SKM-1 treated with dmso at 0.1 percent for 144 hours (cell line): ENCODE measurements around the gene CD200R1L.
A peak's percentile ranks its signal among the peaks of the same experiment; 100 is the strongest.
"Not testable (repeated sequence)": the region's sequence is repeated elsewhere in the genome, so short reads cannot be mapped to it uniquely, and the experiment has no call there.

Source experiments
- DNase-seq: peaks from one replicate; lab custom pipeline; 2025; ENCODE audit not compliant: unreplicated experiment; lab: John Stamatoyannopoulos, UW

The CD200R1L gene

GRCh38 chr3:112846764-112847163 is at the start of gene CD200R1L:
CD200R1L (minus strand) TSS chr3:112846864; CDS start chr3:112829367, 17,497 bp downstream.
- no peak for DNase-seq

- no peak for DNase-seq
These were observed 47.6 kb upstream of the CD200R1L start for GRCh38 chr3:112894258-112894657.

- no peak for DNase-seq
These were observed 42.7 kb upstream of the CD200R1L start for GRCh38 chr3:112889357-112889756.

- DNase-seq, result no peak
These were observed 41.9 kb upstream of the CD200R1L start for GRCh38 chr3:112888381-112889085.

- DNase-seq, result no peak
These were observed 38.1 kb upstream of the CD200R1L start for GRCh38 chr3:112884678-112885290.

- no peak for DNase-seq
These were observed 35.2 kb upstream of the CD200R1L start for GRCh38 chr3:112881891-112882290.

GRCh38 chr3:112875561-112875960 is 28.9 kb upstream of the CD200R1L start:
- DNase-seq, result no peak

- DNase-seq, result no peak
These were observed 28.1 kb upstream of the CD200R1L start for GRCh38 chr3:112874725-112875124.

GRCh38 chr3:112873632-112874031 is 27.0 kb upstream of the CD200R1L start:
- DNase-seq, result no peak

GRCh38 chr3:112871735-112872134 is 25.1 kb upstream of the CD200R1L start:
- no peak for DNase-seq

GRCh38 chr3:112865757-112866156 is 19.1 kb upstream of the CD200R1L start:
- DNase-seq, result no peak

- peak; percentile 11 for DNase-seq
These were observed 14.2 kb upstream of the CD200R1L start for GRCh38 chr3:112860898-112861297.

- peak; percentile 82 for DNase-seq
These were observed 11.9 kb upstream of the CD200R1L start for GRCh38 chr3:112858410-112859069.

- DNase-seq, result peak; percentile 5
These were observed 10.9 kb upstream of the CD200R1L start for GRCh38 chr3:112857526-112857925.

GRCh38 chr3:112856537-112856936 is 9.9 kb upstream of the CD200R1L start:
- DNase-seq, result peak; percentile 26

- DNase-seq, result no peak
These were observed 9.2 kb upstream of the CD200R1L start for GRCh38 chr3:112855883-112856282.

GRCh38 chr3:112855074-112855473 is 8.4 kb upstream of the CD200R1L start:
- not testable (repeated sequence) for DNase-seq

GRCh38 chr3:112848196-112848595 is 1.5 kb upstream of the CD200R1L start:
- DNase-seq, result no peak

- no peak for DNase-seq
These were observed 1.0 kb upstream of the CD200R1L start for GRCh38 chr3:112847692-112848091.

GRCh38 chr3:112845772-112846171 is 892 bp downstream of the CD200R1L start:
- DNase-seq, result no peak

GRCh38 chr3:112829046-112829445 is 17.6 kb downstream of the CD200R1L start:
- no peak for DNase-seq
